GM12878 (cell line): Measurements from ENCODE around the gene OR2A12. TPM values are rescaled to one million over a fixed set of nuclear protein-coding genes. Genes with fewer than 3 reads are reported as not detected.

Experiments
- EGR1 ChIP-seq, 2 experiments: IDR thresholded peaks; 1 replicate in 1 of 2; 2 replicates in 1 of 2; pipeline ENCODE4 v1.6.1; 2011 to 2012; ENCODE audit warnings: low read depth in 2 of 2, low read length in 2 of 2, borderline replicate concordance in 1 of 2, mild to moderate bottlenecking in 1 of 2, moderate library complexity in 1 of 2
- ESRRA ChIP-seq: IDR thresholded peaks from 2 replicates; pipeline ENCODE4 v1.6.1; 2012; ENCODE audit warnings: mild to moderate bottlenecking, low read length, improper control_type of control experiment
- FOXM1 ChIP-seq: IDR thresholded peaks from 2 replicates; pipeline ENCODE4 v1.6.1; 2012; ENCODE audit warnings: low read depth, mild to moderate bottlenecking, inconsistent platforms, low read length, moderate library complexity
- HDAC6 ChIP-seq: fragments of 200-600 bp; sonication (generic); IDR thresholded peaks from one replicate; pipeline ENCODE4 v1.8.0; 2017; ENCODE audit warnings: antibody characterized with exemption; ENCODE audit not compliant: unreplicated experiment
- KAT2A ChIP-seq: conservative IDR thresholded peaks from 2 replicates; pipeline ENCODE4 v1.6.1; 2011; ENCODE audit warnings: low read depth, low read length; ENCODE audit not compliant: control insufficient read depth
- KLF5 ChIP-seq: fragments of 450-650 bp; IDR thresholded peaks from 2 replicates; pipeline ENCODE4 v1.6.1; 2014; ENCODE audit warnings: mild to moderate bottlenecking; ENCODE audit not compliant: partially characterized antibody
- LARP7 ChIP-seq: fragments of 450-650 bp; IDR thresholded peaks from 2 replicates; pipeline ENCODE4 v1.6.1; 2017; ENCODE audit warnings: mild to moderate bottlenecking
- MTA2 ChIP-seq: fragments of 450-650 bp; IDR thresholded peaks from 2 replicates; pipeline ENCODE4 v1.6.1; 2016; ENCODE audit warnings: low read depth, mild to moderate bottlenecking, moderate library complexity
- MXI1 ChIP-seq: fragments of 150-350 bp; IDR thresholded peaks from 2 replicates; pipeline ENCODE4 v1.6.1; 2011; ENCODE audit warnings: low read depth, mild to moderate bottlenecking, inconsistent platforms, low read length, improper control_type of control experiment
- NFIC ChIP-seq: IDR thresholded peaks from 2 replicates; pipeline ENCODE4 v1.6.1; 2012; ENCODE audit warnings: low read depth, mild to moderate bottlenecking, inconsistent platforms, low read length, moderate library complexity
- NFYA ChIP-seq: IDR thresholded peaks from 2 replicates; pipeline ENCODE4 v1.6.1; 2011; ENCODE audit warnings: low read depth, mild to moderate bottlenecking, low read length, improper control_type of control experiment, borderline replicate concordance
- NR2C1 ChIP-seq: fragments of 450-650 bp; IDR thresholded peaks from 2 replicates; pipeline ENCODE4 v1.6.1; 2017; ENCODE audit warnings: antibody characterized with exemption, mild to moderate bottlenecking, moderate library complexity
- NR2F1 ChIP-seq: fragments of 450-650 bp; conservative IDR thresholded peaks from 2 replicates; pipeline ENCODE4 v1.6.1; 2017; ENCODE audit warnings: mild to moderate bottlenecking
- POLR2A ChIP-seq: IDR thresholded peaks from 2 replicates; pipeline ENCODE4 v1.6.1; 2011; ENCODE audit warnings: low read depth, mild to moderate bottlenecking, low read length
- POLR2AphosphoS5 ChIP-seq: IDR thresholded peaks from 2 replicates; pipeline ENCODE4 v1.6.1; 2011; ENCODE audit warnings: mild to moderate bottlenecking, low read length, inconsistent platforms
- RCOR1 ChIP-seq: conservative IDR thresholded peaks from 2 replicates; pipeline ENCODE4 v1.6.1; 2012; ENCODE audit warnings: low read depth, low read length, improper control_type of control experiment
- RELA ChIP-seq: fragments of 450-650 bp; IDR thresholded peaks from 2 replicates; pipeline ENCODE4 v1.8.0; 2014; ENCODE audit warnings: borderline replicate concordance; ENCODE audit not compliant: partially characterized antibody
- RFX5 ChIP-seq: IDR thresholded peaks from 2 replicates; pipeline ENCODE4 v1.6.1; 2011; ENCODE audit warnings: low read depth, low read length, improper control_type of control experiment
- SMARCA5 ChIP-seq: fragments of 450-650 bp; IDR thresholded peaks from 2 replicates; pipeline ENCODE4 v1.6.1; 2017; ENCODE audit warnings: mild to moderate bottlenecking
- SMC3 ChIP-seq: IDR thresholded peaks from 2 replicates; pipeline ENCODE4 v1.6.1; 2011; ENCODE audit warnings: low read length, improper control_type of control experiment, borderline replicate concordance
- SP1 ChIP-seq: IDR thresholded peaks from one replicate; pipeline ENCODE4 v1.6.1; 2011; ENCODE audit warnings: low read depth, low read length
- TAF1 ChIP-seq: IDR thresholded peaks from 2 replicates; pipeline ENCODE4 v1.6.1; 2011; ENCODE audit warnings: mild to moderate bottlenecking, low read depth, low read length, borderline replicate concordance
- TCF7 ChIP-seq: IDR thresholded peaks from 2 replicates; pipeline ENCODE4 v1.6.1; 2014; ENCODE audit warnings: antibody characterized with exemption, borderline replicate concordance
- ZNF24 ChIP-seq: fragments of 450-650 bp; IDR thresholded peaks from 2 replicates; pipeline ENCODE4 v1.6.1; 2017; ENCODE audit warnings: antibody characterized with exemption, mild to moderate bottlenecking
- polyA plus RNA-seq, 11 experiments: library from polyadenylated mRNA; depleted of rRNA in 4 of 11; unstranded in 6 of 11; stranded (reverse) in 5 of 11; fragments of >200 nt; fragmentation: Nextera tagmentation in 4 of 11; fragmentation: Illumina TruSeq in 1 of 11; extraction: Ambion mirVana in 4 of 11; extraction: Trizol in 1 of 11; gene quantifications; 1 replicate in 1 of 11; 2 replicates in 10 of 11; pipeline versions ENCODE4 v1.2.1 to v1.2.3, GENCODE V29; 2011 to 2016; ENCODE audit warnings: inconsistent platforms in 2 of 11, missing spikeins in 2 of 11, low read depth in 1 of 11
- total RNA-seq, 4 experiments: library from RNA; depleted of rRNA in 3 of 4; stranded (reverse); fragments of >200 nt in 3 of 4; fragmentation: Illumina TruSeq in 1 of 4; extraction: Trizol in 1 of 4; gene quantifications; 2 replicates each; pipeline versions ENCODE4 v1.2.1 to v1.2.3, GENCODE V29; 2013 to 2021
- TF ChIP-seq, protein P1 (sequence below), 3 experiments: IDR thresholded peaks in 2 of 3; conservative IDR thresholded peaks in 1 of 3; 2 replicates each; pipeline ENCODE4 v1.5.1; 2011; ENCODE audit warnings: low read depth in 3 of 3, low read length in 3 of 3, mild to moderate bottlenecking in 3 of 3, control low read depth in 2 of 3, moderate library complexity in 2 of 3, inconsistent platforms in 1 of 3, mixed read lengths in 1 of 3; ENCODE audit not compliant: control insufficient read depth in 2 of 3, insufficient read depth in 1 of 3; ENCODE audit errors: extremely low read depth in 1 of 3
- TF ChIP-seq, protein P2 (sequence below): IDR thresholded peaks from 2 replicates; pipeline ENCODE4 v1.6.1; 2011; ENCODE audit warnings: borderline replicate concordance, low read depth, mild to moderate bottlenecking, moderate library complexity, low read length; ENCODE audit not compliant: insufficient read depth, poor library complexity, severe bottlenecking
- TF ChIP-seq, protein P3 (sequence below): IDR thresholded peaks from 2 replicates; pipeline ENCODE4 v1.6.1; 2012; ENCODE audit warnings: low read length, inconsistent platforms
- TF ChIP-seq, protein P4 (sequence below): IDR thresholded peaks from 2 replicates; pipeline ENCODE4 v1.6.1; 2011; ENCODE audit warnings: borderline replicate concordance, low read depth, mild to moderate bottlenecking, moderate library complexity, mixed read lengths, low read length; ENCODE audit not compliant: insufficient read depth; ENCODE audit errors: extremely low read length

OR2A12 gene
- total and polyA plus RNA-seq, 10 of the 15 experiments (the other 5 are each of a cell fraction or from before 2014, with no cell fraction given), result not detected

DNA sequence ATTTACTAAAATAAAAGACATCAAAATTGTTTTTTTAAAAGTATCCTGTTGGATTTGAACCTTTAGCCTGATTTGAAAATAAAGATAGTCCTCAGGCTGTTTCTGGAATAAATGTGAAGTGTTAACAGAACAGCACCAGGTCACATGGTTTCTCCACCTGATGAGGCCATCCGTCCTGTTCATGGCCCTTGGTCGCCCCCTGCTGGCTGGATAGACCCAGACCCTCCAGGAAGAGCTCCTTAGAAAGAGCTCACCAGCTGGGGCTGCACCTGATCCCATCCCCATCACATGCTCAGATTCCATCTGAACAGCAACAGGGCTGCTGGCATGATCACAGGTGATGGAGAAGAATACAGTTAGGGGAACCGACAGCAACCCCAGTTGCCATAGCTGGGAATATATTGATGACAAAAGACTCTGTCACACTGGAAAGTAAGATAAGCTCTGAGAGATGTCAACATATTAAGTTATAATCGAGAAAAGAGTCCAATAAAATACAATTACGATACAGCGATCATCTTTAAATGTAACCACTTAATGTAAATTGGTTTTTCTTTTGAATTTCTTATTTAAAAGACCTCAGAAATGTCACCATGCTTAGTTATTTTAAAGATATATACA is 41.7 kb downstream of the OR2A12 start (continued):
- TF ChIP-seq, protein P1, sequence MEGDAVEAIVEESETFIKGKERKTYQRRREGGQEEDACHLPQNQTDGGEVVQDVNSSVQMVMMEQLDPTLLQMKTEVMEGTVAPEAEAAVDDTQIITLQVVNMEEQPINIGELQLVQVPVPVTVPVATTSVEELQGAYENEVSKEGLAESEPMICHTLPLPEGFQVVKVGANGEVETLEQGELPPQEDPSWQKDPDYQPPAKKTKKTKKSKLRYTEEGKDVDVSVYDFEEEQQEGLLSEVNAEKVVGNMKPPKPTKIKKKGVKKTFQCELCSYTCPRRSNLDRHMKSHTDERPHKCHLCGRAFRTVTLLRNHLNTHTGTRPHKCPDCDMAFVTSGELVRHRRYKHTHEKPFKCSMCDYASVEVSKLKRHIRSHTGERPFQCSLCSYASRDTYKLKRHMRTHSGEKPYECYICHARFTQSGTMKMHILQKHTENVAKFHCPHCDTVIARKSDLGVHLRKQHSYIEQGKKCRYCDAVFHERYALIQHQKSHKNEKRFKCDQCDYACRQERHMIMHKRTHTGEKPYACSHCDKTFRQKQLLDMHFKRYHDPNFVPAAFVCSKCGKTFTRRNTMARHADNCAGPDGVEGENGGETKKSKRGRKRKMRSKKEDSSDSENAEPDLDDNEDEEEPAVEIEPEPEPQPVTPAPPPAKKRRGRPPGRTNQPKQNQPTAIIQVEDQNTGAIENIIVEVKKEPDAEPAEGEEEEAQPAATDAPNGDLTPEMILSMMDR (IDR thresholded peaks at IDR 0.05 in 2 of 3, conservative IDR thresholded peaks at IDR 0.05 in 1 of 3; ENCODE audit: control insufficient read depth in 2 of 3, extremely low read depth in 1 of 3, insufficient read depth in 1 of 3, low read depth in 3 of 3, low read length in 3 of 3), result peak; percentile 87 to 92 (median 89)
- TF ChIP-seq MTA2 (no peak), RFX5 (no peak), TCF7 (no peak), MXI1 (no peak), EGR1 (IDR thresholded peaks at IDR 0.05; ENCODE audit: borderline replicate concordance in 1 of 2, low read depth in 2 of 2, low read length in 2 of 2) (no peak), POLR2A (no peak), POLR2AphosphoS5 (no peak), TAF1 (no peak), NR2F1 (no peak), SP1 (no peak), SMARCA5 (no peak), ZNF24 (no peak), FOXM1 (no peak), NR2C1 (no peak), ESRRA (no peak), SMC3 (peak; percentile 80), LARP7 (no peak), NFYA (no peak), RELA (no peak), KAT2A (no peak), KLF5 (no peak), NFIC (no peak), HDAC6 (no peak), RCOR1 (no peak)
- TF ChIP-seq, protein P2, sequence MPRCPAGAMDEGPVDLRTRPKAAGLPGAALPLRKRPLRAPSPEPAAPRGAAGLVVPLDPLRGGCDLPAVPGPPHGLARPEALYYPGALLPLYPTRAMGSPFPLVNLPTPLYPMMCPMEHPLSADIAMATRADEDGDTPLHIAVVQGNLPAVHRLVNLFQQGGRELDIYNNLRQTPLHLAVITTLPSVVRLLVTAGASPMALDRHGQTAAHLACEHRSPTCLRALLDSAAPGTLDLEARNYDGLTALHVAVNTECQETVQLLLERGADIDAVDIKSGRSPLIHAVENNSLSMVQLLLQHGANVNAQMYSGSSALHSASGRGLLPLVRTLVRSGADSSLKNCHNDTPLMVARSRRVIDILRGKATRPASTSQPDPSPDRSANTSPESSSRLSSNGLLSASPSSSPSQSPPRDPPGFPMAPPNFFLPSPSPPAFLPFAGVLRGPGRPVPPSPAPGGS, result no peak
- TF ChIP-seq, protein P3, sequence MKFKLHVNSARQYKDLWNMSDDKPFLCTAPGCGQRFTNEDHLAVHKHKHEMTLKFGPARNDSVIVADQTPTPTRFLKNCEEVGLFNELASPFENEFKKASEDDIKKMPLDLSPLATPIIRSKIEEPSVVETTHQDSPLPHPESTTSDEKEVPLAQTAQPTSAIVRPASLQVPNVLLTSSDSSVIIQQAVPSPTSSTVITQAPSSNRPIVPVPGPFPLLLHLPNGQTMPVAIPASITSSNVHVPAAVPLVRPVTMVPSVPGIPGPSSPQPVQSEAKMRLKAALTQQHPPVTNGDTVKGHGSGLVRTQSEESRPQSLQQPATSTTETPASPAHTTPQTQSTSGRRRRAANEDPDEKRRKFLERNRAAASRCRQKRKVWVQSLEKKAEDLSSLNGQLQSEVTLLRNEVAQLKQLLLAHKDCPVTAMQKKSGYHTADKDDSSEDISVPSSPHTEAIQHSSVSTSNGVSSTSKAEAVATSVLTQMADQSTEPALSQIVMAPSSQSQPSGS, result no peak
- TF ChIP-seq, protein P4, sequence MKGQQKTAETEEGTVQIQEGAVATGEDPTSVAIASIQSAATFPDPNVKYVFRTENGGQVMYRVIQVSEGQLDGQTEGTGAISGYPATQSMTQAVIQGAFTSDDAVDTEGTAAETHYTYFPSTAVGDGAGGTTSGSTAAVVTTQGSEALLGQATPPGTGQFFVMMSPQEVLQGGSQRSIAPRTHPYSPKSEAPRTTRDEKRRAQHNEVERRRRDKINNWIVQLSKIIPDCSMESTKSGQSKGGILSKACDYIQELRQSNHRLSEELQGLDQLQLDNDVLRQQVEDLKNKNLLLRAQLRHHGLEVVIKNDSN, result peak; percentile 68
